RPMI8226 (cell line): Measurements from ENCODE around the gene RABL2B.
"Not testable (repeated sequence)": the region's sequence is repeated elsewhere in the genome, so short reads cannot be mapped to it uniquely, and the experiment has no call there.

Experiments
- DNase-seq: peaks from one replicate; pipeline ENCODE4 v3.0.0-alpha.2; 2015

The RABL2B gene

GRCh38 chr22:50783033-50783879 is at the start of gene RABL2B:
RABL2B (minus strand) TSS chr22:50783636; CDS start chr22:50782294, 1,342 bp downstream.
- peak; percentile 90 for DNase-seq

- DNase-seq = not testable (repeated sequence)
These were observed 3.5 kb upstream of the RABL2B start for GRCh38 chr22:50786936-50787335.

- DNase-seq = not testable (repeated sequence)
These were observed 1.9 kb upstream of the RABL2B start for GRCh38 chr22:50785289-50785688.

GRCh38 chr22:50783880-50784276 is 442 bp upstream of the RABL2B start:
- not testable (repeated sequence) for DNase-seq

GRCh38 chr22:50782253-50782652 is 1.2 kb downstream of the RABL2B start:
- not testable (repeated sequence) for DNase-seq

DNA sequence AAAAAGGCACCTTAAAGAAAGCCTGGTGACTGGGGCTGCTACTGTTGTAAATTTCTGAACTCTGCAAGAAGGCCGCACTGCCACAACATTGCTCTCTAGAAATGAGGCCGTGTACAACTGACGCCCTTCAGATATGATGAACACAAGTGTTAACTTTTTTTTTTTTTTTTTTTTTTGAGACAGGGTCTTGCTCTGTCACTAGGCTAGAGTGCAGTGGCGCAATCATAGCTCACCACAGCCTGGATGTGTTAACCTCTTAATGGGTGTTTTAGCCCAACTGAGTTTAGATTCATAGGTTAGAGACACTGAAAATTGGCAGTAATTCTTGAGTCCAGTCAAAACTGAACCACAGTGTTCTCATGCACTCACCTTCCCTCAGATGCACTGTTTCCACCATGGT is 3.2 kb downstream of the RABL2B start:
- not testable (repeated sequence) for DNase-seq

DNA sequence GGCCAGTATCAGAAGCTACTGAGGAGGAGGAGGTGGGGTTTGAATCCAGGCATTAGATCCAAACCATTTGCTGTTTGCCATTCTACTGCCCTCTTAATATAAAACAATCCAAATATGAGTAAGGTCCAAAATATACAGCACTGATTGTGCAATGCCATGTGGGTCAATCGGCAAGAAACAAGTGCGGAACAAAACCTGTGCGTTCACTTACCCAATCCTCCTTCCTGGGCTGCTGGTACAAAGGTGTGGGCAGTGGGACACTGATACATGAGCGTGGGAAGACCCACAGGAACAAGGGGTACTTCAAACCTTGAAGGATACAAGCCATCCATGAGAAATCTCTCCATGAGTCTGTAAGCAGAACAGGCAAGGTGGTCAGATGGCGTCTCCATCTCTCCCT is 5.8 kb downstream of the RABL2B start:
- not testable (repeated sequence) for DNase-seq

- peak; percentile 46 for DNase-seq
These were observed 8.3 kb downstream of the RABL2B start for GRCh38 chr22:50775132-50775531.

- DNase-seq = not testable (repeated sequence)
These were observed 19.1 kb downstream of the RABL2B start for GRCh38 chr22:50764288-50764687.

GRCh38 chr22:50761829-50762228 is 21.6 kb downstream of the RABL2B start:
- DNase-seq = not testable (repeated sequence)

DNA sequence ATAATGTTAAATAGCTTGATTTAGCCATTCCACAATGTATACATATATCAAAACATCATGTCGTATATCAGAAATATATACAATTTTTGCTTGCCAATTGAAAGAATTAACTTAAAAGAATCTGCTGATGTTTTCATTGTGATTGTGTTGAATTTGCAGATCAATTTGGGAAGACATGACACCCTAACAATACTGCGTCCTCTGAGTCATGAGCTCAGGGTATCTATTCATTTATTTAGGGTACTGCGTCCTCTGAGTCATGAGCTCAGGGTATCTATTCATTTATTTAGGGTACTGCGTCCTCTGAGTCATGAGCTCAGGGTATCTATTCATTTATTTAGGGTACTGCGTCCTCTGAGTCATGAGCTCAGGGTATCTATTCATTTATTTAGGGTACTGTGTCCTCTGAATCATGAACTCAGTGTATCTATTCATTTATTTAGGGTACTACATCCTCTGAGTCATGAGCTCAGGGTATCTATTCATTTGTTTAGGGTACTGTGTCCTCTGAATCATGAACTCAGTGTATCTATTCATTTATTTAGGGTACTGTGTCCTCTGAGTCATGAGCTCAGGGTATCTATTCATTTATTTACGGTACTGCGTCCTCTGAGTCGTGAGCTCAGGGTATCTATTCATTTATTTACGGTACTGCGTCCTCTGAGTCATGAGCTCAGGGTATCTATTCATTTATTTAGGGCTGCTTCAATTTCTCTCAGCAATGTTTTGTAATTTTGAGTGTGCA is 23.7 kb downstream of the RABL2B start:
- DNase-seq = not testable (repeated sequence)

DNA sequence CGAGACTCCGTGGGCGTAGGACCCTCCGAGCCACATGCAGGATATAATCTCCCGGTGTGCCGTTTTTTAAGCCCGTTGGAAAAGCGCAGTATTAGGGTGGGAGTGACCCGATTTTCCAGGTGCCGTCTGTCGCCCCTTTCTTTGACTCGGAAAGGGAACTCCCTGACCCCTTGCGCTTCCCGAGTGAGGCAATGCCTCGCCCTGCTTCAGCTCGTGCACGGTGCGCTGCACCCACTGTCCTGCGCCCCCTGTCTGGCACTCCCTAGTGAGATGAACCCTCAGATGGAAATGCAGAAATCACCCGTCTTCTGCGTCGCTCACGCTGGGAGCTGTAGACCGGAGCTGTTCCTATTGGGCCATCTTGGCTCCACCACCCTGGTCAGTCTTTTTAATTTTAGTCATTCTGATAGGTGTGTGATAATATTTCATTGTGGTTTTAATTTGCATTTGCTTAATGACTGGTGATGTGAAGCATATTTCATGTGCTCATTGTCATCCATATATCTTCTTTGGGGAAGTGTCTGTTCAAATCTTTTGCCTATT is 26.4 kb downstream of the RABL2B start:
- peak; percentile 70 for DNase-seq

- not testable (repeated sequence) for DNase-seq
These were observed 27.0 kb downstream of the RABL2B start for GRCh38 chr22:50756406-50756805.

DNA sequence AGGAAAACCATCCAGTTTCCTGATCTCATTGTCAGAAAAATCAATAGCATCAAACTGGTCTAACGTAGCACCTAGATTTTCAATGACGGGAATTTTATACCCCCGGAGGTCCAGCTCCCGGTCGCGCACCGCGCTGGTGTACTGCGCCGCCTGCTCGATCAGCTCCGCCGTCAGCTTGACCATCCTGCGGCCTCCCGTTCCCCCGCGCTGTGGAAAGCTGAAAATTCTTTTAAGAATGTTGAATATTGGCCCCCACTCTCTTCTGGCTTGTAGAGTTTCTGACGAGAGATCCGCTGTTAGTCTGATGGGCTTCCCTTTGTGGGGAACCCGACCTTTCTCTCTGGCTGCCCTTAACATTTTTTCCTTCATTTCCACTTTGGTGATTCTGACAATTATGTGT is 28.2 kb downstream of the RABL2B start:
- not testable (repeated sequence) for DNase-seq

DNA sequence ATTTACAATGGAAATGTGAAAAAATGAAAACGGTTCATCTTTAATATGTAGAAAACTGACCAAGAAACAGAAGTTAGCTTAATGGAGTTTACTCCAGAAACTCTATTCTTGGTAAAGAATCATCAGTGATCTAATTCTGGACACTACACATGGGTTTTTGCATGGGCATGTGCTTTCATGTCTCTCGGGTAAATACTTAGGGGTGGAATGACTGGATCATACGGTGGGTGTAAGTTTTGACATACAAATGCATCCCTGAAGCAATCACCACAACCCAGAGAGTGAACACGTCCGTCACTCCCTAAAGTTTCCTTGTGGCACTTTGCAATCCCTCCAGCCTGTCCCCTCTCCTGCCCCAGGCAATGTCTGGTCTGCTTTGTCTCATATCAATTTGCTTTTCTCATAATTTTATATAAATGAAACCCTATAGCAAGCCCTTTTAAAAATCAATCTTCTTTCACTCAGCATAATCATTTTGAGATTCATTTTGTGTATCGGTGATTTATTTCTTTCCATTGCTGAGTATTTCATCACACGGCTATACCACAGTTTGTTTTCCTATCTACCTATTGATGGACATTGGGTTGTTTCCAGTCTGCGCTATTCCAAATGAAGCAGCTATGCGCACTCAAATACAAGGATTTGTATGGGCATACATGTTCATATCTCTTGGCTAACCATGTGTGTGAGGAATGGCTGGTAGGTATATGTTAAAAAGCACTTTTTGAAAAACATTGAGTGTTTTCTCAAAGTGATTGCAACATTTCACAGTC is 33.9 kb downstream of the RABL2B start:
- not testable (repeated sequence) for DNase-seq

- not testable (repeated sequence) for DNase-seq
These were observed 34.8 kb downstream of the RABL2B start for GRCh38 chr22:50748630-50749029.

DNA sequence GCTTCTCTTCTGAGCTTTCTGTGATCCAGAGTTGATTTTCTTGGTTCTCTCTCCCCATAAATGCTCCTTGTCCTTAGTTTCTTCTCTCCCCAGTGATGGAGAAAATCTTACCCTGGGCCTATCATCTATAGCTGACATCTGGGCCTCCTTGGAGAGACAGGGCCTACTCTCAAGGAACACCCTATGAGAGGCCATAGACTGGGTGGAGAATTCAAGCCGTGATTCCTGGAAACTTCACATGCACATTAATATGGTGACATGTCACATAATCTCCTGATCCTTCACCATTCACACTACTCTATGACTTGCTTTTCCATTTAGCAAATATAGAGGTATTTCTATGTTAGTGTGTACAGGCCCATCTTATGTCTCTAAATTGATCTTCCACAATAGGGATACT is 35.9 kb downstream of the RABL2B start:
- DNase-seq = not testable (repeated sequence)

DNA sequence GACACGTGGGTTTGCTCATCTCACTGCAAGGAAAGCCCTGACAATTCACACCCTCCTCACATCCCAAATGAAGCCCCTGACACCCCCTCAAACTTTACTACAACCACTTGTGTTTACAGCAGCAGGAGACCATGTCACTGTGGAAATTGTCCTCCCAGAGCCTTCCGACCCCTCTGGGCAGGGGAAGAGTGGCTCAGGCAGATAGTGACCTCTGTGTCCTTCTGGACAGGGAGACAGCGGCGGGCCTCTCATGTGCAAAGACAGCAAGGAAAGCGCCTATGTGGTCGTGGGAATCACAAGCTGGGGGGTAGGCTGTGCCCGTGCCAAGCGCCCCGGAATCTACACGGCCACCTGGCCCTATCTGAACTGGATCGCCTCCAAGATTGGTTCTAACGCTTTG is 39.0 kb downstream of the RABL2B start:
- not testable (repeated sequence) for DNase-seq

DNA sequence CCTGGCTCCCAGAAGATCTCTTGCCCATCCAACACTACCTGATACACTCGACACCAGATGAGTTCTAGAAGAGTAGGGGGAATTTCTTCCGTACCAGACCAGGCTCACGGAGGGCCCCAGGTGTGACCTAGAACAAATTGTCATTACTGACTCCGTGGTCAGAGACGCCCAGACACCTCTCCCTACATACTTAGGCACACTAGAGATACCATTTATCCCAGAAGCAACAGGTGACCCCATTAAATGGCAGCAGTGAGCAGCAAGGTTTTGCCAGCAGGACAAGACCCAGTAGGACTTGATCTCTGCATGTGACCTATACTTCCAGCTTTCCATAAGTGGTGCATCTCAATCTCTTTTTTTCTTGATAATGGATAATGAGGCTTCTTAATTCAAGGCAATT is 42.7 kb downstream of the RABL2B start:
- not testable (repeated sequence) for DNase-seq

DNA sequence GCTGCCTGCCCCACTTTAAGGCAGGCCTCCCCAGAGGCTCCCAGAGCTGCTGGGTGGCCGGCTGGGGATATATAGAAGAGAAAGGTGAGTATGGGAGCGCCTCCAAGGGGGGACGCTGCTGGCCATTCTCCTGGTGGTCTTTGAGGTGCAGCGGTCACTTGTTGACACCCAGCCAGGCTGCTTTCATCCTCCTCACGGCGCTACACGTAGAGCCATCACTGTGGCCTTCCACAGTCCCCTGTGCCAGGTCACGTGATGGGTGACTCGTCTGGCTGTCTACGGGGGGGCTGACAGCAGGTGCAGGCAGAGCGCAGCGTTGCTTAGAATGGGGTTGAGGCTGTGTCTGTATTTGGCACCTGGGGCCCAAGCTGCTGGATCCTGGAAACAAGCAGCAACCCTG is 43.5 kb downstream of the RABL2B start:
- peak; percentile 53 for DNase-seq

DNA sequence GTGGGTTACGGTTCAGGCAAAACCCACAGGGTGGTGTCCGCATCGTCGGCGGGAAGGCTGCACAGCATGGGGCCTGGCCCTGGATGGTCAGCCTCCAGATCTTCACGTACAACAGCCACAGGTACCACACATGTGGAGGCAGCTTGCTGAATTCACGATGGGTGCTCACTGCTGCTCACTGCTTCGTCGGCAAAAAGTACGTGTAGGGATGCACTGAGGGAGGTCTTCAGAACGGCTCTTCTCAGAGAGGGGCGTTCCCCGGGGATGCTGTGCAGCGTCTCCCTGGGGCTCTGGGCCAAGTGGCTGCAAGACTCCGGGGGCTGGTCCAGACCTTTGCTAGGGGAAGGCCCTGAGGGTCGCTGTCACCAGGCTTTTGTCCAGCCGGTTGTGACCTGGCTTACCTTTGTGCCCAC is 44.2 kb downstream of the RABL2B start:
- no peak for DNase-seq

DNA sequence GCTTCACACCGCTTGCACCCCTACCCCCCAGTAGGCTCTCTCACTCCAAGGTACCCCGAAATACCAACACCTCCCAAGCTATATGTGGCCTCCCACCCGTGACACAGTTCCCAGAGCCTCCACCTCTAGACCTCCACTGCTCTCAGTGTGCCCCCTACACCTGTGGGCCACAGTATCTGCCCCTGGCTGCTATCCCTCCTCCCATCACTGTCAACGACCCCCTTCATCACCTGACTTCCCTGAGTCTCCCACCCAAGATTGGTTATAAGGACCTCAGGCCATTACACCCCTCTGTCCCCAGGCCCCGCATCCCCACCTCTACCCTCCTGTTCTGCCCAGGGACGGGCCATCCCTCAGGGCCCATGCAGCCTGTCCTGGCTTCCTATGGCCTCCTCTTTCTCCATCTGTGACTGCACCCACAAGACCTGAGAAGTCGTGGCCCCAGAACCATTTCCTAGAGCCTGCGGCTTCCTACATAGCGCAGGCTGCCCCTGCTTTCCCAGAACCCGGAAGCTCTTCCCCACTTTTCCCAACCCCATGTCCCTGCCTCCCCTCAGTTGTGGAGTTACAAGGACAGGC is 44.7 kb downstream of the RABL2B start:
- no peak for DNase-seq
